Measurements from ENCODE around the gene NXPE1. TPM values are rescaled to one million over a fixed set of nuclear protein-coding genes. Genes with fewer than 3 reads are reported as not detected.

The NXPE1 gene
- total and polyA plus RNA-seq, 8 donors: 0.09 TPM; not detected in 7

GRCh38 chr11:114586797-114587196, 27.1 kb upstream of the NXPE1 start:
- Histone ChIP-seq H3K9me3 (peaks cover 0 to 3% (median 0%) of the 10 kb centered on the region in 4 donors), H3K4me3 (no peak overlapping the region), H3K4me1 (no peaks in the 10 kb centered on the region), H3K27me3 (no peaks in the 10 kb centered on the region), H3K36me3 (no peaks in the 10 kb centered on the region), H3K27ac (no peak overlapping the region)
- 79 to 83% methylated on average over 5 of the region's 5 CpGs for WGBS, 2 donors
- TF ChIP-seq, protein P1, sequence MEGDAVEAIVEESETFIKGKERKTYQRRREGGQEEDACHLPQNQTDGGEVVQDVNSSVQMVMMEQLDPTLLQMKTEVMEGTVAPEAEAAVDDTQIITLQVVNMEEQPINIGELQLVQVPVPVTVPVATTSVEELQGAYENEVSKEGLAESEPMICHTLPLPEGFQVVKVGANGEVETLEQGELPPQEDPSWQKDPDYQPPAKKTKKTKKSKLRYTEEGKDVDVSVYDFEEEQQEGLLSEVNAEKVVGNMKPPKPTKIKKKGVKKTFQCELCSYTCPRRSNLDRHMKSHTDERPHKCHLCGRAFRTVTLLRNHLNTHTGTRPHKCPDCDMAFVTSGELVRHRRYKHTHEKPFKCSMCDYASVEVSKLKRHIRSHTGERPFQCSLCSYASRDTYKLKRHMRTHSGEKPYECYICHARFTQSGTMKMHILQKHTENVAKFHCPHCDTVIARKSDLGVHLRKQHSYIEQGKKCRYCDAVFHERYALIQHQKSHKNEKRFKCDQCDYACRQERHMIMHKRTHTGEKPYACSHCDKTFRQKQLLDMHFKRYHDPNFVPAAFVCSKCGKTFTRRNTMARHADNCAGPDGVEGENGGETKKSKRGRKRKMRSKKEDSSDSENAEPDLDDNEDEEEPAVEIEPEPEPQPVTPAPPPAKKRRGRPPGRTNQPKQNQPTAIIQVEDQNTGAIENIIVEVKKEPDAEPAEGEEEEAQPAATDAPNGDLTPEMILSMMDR (IDR thresholded peaks at IDR 0.05): no peak
- intact Hi-C loops (cut with DNase I): no loop called here
- DNase-seq (no peak), ATAC-seq (no peak), FAIRE-seq (no peak)

DNA sequence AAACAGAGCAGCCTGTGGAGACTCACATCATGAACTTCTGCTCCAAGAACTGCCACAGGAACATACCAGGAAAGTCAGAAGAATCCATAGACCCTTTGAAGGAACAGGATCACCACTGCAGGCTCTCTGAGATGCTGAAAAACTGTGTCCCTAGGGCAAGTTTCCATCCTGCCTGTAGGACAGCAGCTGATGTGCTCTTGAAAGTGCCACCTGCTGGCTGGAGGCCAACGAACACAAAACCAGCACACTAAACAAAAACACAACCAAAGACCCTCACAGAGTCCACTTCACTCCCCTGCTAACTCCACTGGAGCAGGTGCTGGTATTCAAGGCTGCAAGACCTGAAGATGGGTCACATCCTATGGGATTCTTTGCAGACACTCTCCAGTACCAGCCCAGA, 12.0 kb upstream of the NXPE1 start:
- H3K36me3 ChIP-seq: no peaks in the 10 kb centered on the region
- WGBS, 2 donors: 15 to 36% methylated on average over 1 of the region's 1 CpG
- no peak overlapping the region for H3K27ac ChIP-seq
- ATAC-seq: no peak
- TF ChIP-seq, protein P1 (IDR thresholded peaks at IDR 0.05): no peak
- no peak for FAIRE-seq
- DNase-seq: no peak
- H3K4me3 ChIP-seq: no peak overlapping the region
- intact Hi-C loops (cut with DNase I): no loop called here
- H3K27me3 ChIP-seq: no peaks in the 10 kb centered on the region
- H3K4me1 ChIP-seq: no peaks in the 10 kb centered on the region
- H3K9me3 ChIP-seq: no peaks in the 10 kb centered on the region

GRCh38 chr11:114569801-114570200, 10.1 kb upstream of the NXPE1 start:
- ATAC-seq (no peak), FAIRE-seq (no peak), DNase-seq (no peak)
- Histone ChIP-seq H3K27me3 (no peaks in the 10 kb centered on the region), H3K36me3 (no peaks in the 10 kb centered on the region), H3K9me3 (no peaks in the 10 kb centered on the region), H3K27ac (no peak overlapping the region), H3K4me3 (no peak overlapping the region), H3K4me1 (no peaks in the 10 kb centered on the region)
- intact Hi-C loops (cut with DNase I): no loop called here
- TF ChIP-seq, protein P1 (IDR thresholded peaks at IDR 0.05): no peak
- WGBS, 2 donors: 66 to 85% methylated on average over 3 of the region's 3 CpGs

DNA sequence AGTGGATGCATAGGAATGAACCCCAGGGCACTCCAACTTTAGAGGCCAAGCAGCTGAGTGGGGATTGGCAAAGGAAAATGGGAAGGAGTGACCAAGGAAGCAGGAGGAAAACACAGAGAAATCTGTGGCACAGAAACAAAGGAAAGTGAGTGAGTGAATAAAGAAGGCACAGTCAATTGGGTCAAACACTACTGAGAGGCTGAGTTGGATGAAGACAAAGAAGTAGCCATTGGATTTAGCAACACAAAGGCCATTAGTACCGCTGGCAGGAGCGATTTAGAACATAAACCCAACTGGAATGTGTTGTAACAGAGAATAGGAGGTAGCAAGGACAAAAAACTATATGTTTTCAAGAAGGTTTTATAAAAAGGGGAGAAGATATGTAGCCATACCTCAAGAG, 6.6 kb upstream of the NXPE1 start:
- TF ChIP-seq, protein P1 (IDR thresholded peaks at IDR 0.05): no peak
- no peak overlapping the region for H3K4me3 ChIP-seq
- FAIRE-seq (no peak), ATAC-seq (no peak), DNase-seq (no peak)
- no peaks in the 10 kb centered on the region for H3K27me3 ChIP-seq
- H3K4me1 ChIP-seq: no peaks in the 10 kb centered on the region
- no peaks in the 10 kb centered on the region for H3K36me3 ChIP-seq
- no peak overlapping the region for H3K27ac ChIP-seq
- no peaks in the 10 kb centered on the region for H3K9me3 ChIP-seq
- 36% methylated on average over 2 of the region's 2 CpGs for WGBS, 2 donors
- intact Hi-C loops (cut with DNase I): no loop called here

DNA sequence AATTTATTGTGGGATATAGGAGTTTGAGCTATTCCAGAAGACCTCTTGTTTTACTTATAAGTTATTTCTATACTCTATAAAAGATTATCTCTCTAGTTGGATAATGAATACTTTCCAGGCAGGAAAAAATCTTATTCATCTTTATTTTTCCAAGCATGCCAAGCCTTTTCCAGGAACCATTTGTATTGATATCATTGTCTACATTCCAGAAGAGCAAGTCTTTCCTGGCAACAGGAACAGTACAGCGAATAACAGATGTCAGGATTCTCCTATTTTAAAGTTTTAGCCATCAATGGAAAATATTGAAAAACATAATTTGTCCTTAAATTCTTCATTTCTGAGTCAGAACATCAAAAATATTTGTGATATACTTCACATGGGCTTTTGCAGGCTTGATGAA, 5.2 kb upstream of the NXPE1 start:
- Histone ChIP-seq H3K4me1 (no peaks in the 10 kb centered on the region), H3K27me3 (no peaks in the 10 kb centered on the region), H3K9me3 (no peaks in the 10 kb centered on the region), H3K36me3 (no peaks in the 10 kb centered on the region), H3K27ac (no peak overlapping the region), H3K4me3 (no peak overlapping the region)
- WGBS, 2 donors: 68 to 75% methylated on average over 1 of the region's 1 CpG
- ATAC-seq (no peak), DNase-seq (no peak), FAIRE-seq (no peak)
- TF ChIP-seq, protein P1 (IDR thresholded peaks at IDR 0.05): no peak
- intact Hi-C loops (cut with DNase I): no loop called here

All from pancreas (tissue), 10 donors.